ENCODE data around the gene FAM168A. TPM values are rescaled to one million over a fixed set of nuclear protein-coding genes. Genes with fewer than 3 reads are reported as not detected.

The FAM168A gene
- total and polyA plus RNA-seq, 3 donors from 2014 or later = 20.1 to 30.2 (median 29.8) TPM

GRCh38 chr11:73598719-73599379 lies 937 bp upstream of the FAM168A start:
- 23 to 31% methylated on average over 20 of the region's 20 CpGs for WGBS, 2 donors
- Histone ChIP-seq H3K4me3 (peak overlapping the region; percentile 86 to 94), H3K9me3 (no peaks in the 10 kb centered on the region), H3K4me1 (peaks cover 7% of the 10 kb centered on the region), H3K27ac (peak overlapping the region; percentile 84 to 85), H3K27me3 (no peaks in the 10 kb centered on the region), H3K36me3 (ENCODE audit: low read depth, missing control alignments) (no peaks in the 10 kb centered on the region)
- intact Hi-C loops (cut with DNase I; ENCODE audit: low total_unique reads) = no loop called here
- TF ChIP-seq CTCF (IDR thresholded peaks at IDR 0.05) (no peak), POLR2A (IDR thresholded peaks at IDR 0.05) (no peak)
- no peak for DNase-seq

- no peaks in the 10 kb centered on the region for H3K9me3 ChIP-seq
- DNase-seq = no peak
- TF ChIP-seq CTCF (IDR thresholded peaks at IDR 0.05) = no peak
- peaks cover 7% of the 10 kb centered on the region for H3K4me1 ChIP-seq
- WGBS, 2 donors = 5% methylated on average over 8 to 27 of the region's 27 CpGs
- H3K27me3 ChIP-seq = no peaks in the 10 kb centered on the region
- no peaks in the 10 kb centered on the region for H3K36me3 ChIP-seq (ENCODE audit: low read depth, missing control alignments)
- H3K4me3 ChIP-seq = peak overlapping the region; percentile 86 to 94
- peak overlapping the region; percentile 84 to 85 for H3K27ac ChIP-seq
- intact Hi-C loops (cut with DNase I; ENCODE audit: low total_unique reads) = no loop called here
These were observed 466 bp downstream of the FAM168A start for GRCh38 chr11:73597336-73597955.

GRCh38 chr11:73596547-73596946 lies 1.4 kb downstream of the FAM168A start:
- no peak overlapping the region for H3K27ac ChIP-seq
- WGBS, 2 donors = 87 to 90% methylated on average over 2 of the region's 2 CpGs
- TF ChIP-seq POLR2A (IDR thresholded peaks at IDR 0.05) (no peak), CTCF (IDR thresholded peaks at IDR 0.05) (no peak)
- H3K36me3 ChIP-seq (ENCODE audit: low read depth, missing control alignments) = no peaks in the 10 kb centered on the region
- H3K27me3 ChIP-seq = no peaks in the 10 kb centered on the region
- H3K4me3 ChIP-seq = no peak overlapping the region
- H3K4me1 ChIP-seq = peaks cover 7% of the 10 kb centered on the region
- no peaks in the 10 kb centered on the region for H3K9me3 ChIP-seq
- intact Hi-C loops (cut with DNase I; ENCODE audit: low total_unique reads) = no loop called here
- DNase-seq = no peak

- WGBS, 2 donors = 91 to 96% methylated on average over 3 of the region's 3 CpGs
- Histone ChIP-seq H3K36me3 (ENCODE audit: low read depth, missing control alignments) (no peaks in the 10 kb centered on the region), H3K9me3 (no peaks in the 10 kb centered on the region), H3K27me3 (no peaks in the 10 kb centered on the region), H3K4me3 (no peak overlapping the region), H3K27ac (no peak overlapping the region), H3K4me1 (peaks cover 7% of the 10 kb centered on the region)
- TF ChIP-seq POLR2A (IDR thresholded peaks at IDR 0.05) = no peak
- no peak for TF ChIP-seq CTCF (IDR thresholded peaks at IDR 0.05)
- intact Hi-C loops (cut with DNase I; ENCODE audit: low total_unique reads) = no loop called here
- no peak for DNase-seq
These were observed 5.3 kb downstream of the FAM168A start for GRCh38 chr11:73592640-73593039.

- 88 to 93% methylated on average over 4 of the region's 4 CpGs for WGBS, 2 donors
- Histone ChIP-seq H3K27me3 (no peaks in the 10 kb centered on the region), H3K36me3 (ENCODE audit: low read depth, missing control alignments) (no peaks in the 10 kb centered on the region), H3K4me1 (peaks cover under 1% of the 10 kb centered on the region), H3K9me3 (no peaks in the 10 kb centered on the region), H3K27ac (no peak overlapping the region), H3K4me3 (no peak overlapping the region)
- TF ChIP-seq POLR2A (IDR thresholded peaks at IDR 0.05) (no peak), CTCF (IDR thresholded peaks at IDR 0.05) (no peak)
- no peak for DNase-seq
- intact Hi-C loops (cut with DNase I; ENCODE audit: low total_unique reads) = no loop called here
These were observed 6.2 kb downstream of the FAM168A start for GRCh38 chr11:73591743-73592142.
